H1 (cell line): ENCODE data around the gene PALM2AKAP2. TPM values are rescaled to one million over a fixed set of nuclear protein-coding genes. Genes with fewer than 3 reads are reported as not detected.

Experiments used
- CTCF ChIA-PET: fragments of 300-600 bp; sonication (Branson Sonifier 250); formaldehyde crosslinking; loops from one replicate; lab custom pipeline; 2021; ENCODE audit not compliant: partially characterized antibody; lab: Charles Lee
- POLR2A ChIA-PET: fragments of 300-600 bp; sonication (Branson Sonifier 250); formaldehyde crosslinking; loops from one replicate; lab custom pipeline; 2021; ENCODE audit warnings: inconsistent platforms; ENCODE audit not compliant: partially characterized antibody; lab: Charles Lee
- DNase-seq, 2 experiments: peaks; one replicate each; pipeline versions ENCODE4 v3.0.0 to v3.0.0-alpha.2; 2010 to 2022; ENCODE audit warnings: low spot score in 2 of 2, low read depth in 1 of 2, mixed read lengths in 1 of 2
- FAIRE-seq: peaks from 2 replicates; lab custom pipeline; 2011; peaks lifted over from hg19 to GRCh38; lab: Jason Lieb, UNC
- H2AFZ ChIP-seq: 2 replicates; pipeline ENCODE4 v1.8.1; 2012; ENCODE audit warnings: low read length, inconsistent platforms
- H2AK5ac ChIP-seq: 2 replicates; pipeline ENCODE4 v1.6.1; 2013; ENCODE audit warnings: low read depth, low read length
- H2BK120ac ChIP-seq: replicated peaks from 2 replicates; pipeline ENCODE3; 2013; ENCODE audit warnings: low read depth, low read length, inconsistent platforms
- H2BK12ac ChIP-seq: 2 replicates; pipeline ENCODE4 v1.6.1; 2013; ENCODE audit warnings: low read depth, low read length
- H2BK15ac ChIP-seq: 2 replicates; pipeline ENCODE4 v1.6.1; 2013; ENCODE audit warnings: low read length
- H2BK20ac ChIP-seq: 2 replicates; pipeline ENCODE4 v1.6.1; 2013; ENCODE audit warnings: low read length
- H2BK5ac ChIP-seq: 2 replicates; pipeline ENCODE4 v1.6.1; 2013; ENCODE audit warnings: low read depth, low read length
- H3K14ac ChIP-seq: 2 replicates; pipeline ENCODE4 v1.6.1; 2013; ENCODE audit warnings: inconsistent platforms; ENCODE audit not compliant: insufficient read length
- H3K18ac ChIP-seq: 2 replicates; pipeline ENCODE4 v1.6.1; 2013; ENCODE audit warnings: low read length; ENCODE audit errors: extremely low read depth
- H3K23ac ChIP-seq: 2 replicates; pipeline ENCODE4 v1.6.1; 2013; ENCODE audit warnings: inconsistent platforms; ENCODE audit not compliant: insufficient read length
- H3K23me2 ChIP-seq: 2 replicates; pipeline ENCODE4 v1.6.1; 2013; ENCODE audit warnings: low read depth, low read length
- H3K27ac ChIP-seq: 2 replicates; pipeline ENCODE4 v1.6.1; 2011; ENCODE audit warnings: low read depth, low read length, inconsistent platforms
- H3K27me3 ChIP-seq, 4 experiments: replicated peaks in 1 of 4; 1 replicate in 1 of 4; 2 replicates in 3 of 4; pipeline versions ENCODE4 v1.6.1 to v1.8.1; 2011 to 2013; ENCODE audit warnings: low read length in 3 of 4, mild to moderate bottlenecking in 3 of 4, inconsistent platforms in 2 of 4, mixed read lengths in 2 of 4, moderate library complexity in 1 of 4; ENCODE audit not compliant: control insufficient read depth in 3 of 4, insufficient read depth in 3 of 4; ENCODE audit errors: extremely low read depth in 1 of 4
- H3K36me3 ChIP-seq, 4 experiments: 2 replicates each; pipeline versions ENCODE4 v1.6.1 to v1.8.1; 2011 to 2013; ENCODE audit warnings: mild to moderate bottlenecking in 4 of 4, low read length in 3 of 4, moderate library complexity in 2 of 4, control low read depth in 1 of 4, inconsistent platforms in 1 of 4; ENCODE audit not compliant: insufficient read depth in 4 of 4, control insufficient read depth in 2 of 4
- H3K4ac ChIP-seq: replicated peaks from 2 replicates; pipeline ENCODE3; 2013; ENCODE audit warnings: low read length, low read depth, mixed read lengths, inconsistent platforms; ENCODE audit not compliant: insufficient read length
- H3K4me1 ChIP-seq, 4 experiments: replicated peaks in 1 of 4; 1 replicate in 1 of 4; 2 replicates in 3 of 4; pipeline versions ENCODE4 v1.6.1 to v1.8.1; 2011 to 2013; ENCODE audit warnings: low read length in 3 of 4, inconsistent platforms in 2 of 4, mixed read lengths in 1 of 4; ENCODE audit not compliant: insufficient read depth in 4 of 4, control insufficient read depth in 3 of 4
- H3K4me2 ChIP-seq, 2 experiments: 2 replicates each; pipeline versions ENCODE4 v1.6.1 to v1.8.1; 2011 to 2013; ENCODE audit warnings: low read depth in 2 of 2, low read length in 2 of 2, control low read depth in 1 of 2, inconsistent platforms in 1 of 2, mild to moderate bottlenecking in 1 of 2; ENCODE audit not compliant: insufficient read depth in 1 of 2
- H3K4me3 ChIP-seq, 4 experiments: fragments of 200-600, 300-600 bp in 1 of 4; sonication (generic), shearing (Covaris generic), sonication (Bioruptor Twin) in 1 of 4; 2 replicates each; pipeline versions ENCODE4 v1.5.1 to v1.8.1; 2011 to 2016; ENCODE audit warnings: low read length in 4 of 4, low read depth in 3 of 4, control low read depth in 2 of 4, inconsistent platforms in 2 of 4, mild to moderate bottlenecking in 2 of 4, mixed read lengths in 1 of 4, moderate library complexity in 1 of 4; ENCODE audit not compliant: insufficient read depth in 2 of 4; ENCODE audit errors: extremely low read depth in 1 of 4
- H3K56ac ChIP-seq: replicated peaks from 2 replicates; pipeline ENCODE3; 2013; ENCODE audit warnings: low read depth, mild to moderate bottlenecking, mixed read lengths, low read length, inconsistent platforms; ENCODE audit not compliant: insufficient read length
- H3K79me1 ChIP-seq: 2 replicates; pipeline ENCODE4 v1.6.1; 2013; ENCODE audit warnings: low read depth, low read length, control low read depth
- H3K79me2 ChIP-seq, 2 experiments: 2 replicates each; pipeline versions ENCODE4 v1.6.1 to v1.8.1; 2012 to 2013; ENCODE audit warnings: low read length in 2 of 2, mild to moderate bottlenecking in 2 of 2, inconsistent platforms in 1 of 2; ENCODE audit not compliant: insufficient read depth in 2 of 2, control insufficient read depth in 1 of 2
- H3K9ac ChIP-seq, 4 experiments: replicated peaks in 1 of 4; 1 replicate in 1 of 4; 2 replicates in 3 of 4; pipeline versions ENCODE4 v1.6.1 to v1.8.1; 2011 to 2013; ENCODE audit warnings: low read depth in 3 of 4, low read length in 3 of 4, control low read depth in 2 of 4, mild to moderate bottlenecking in 2 of 4, moderate library complexity in 2 of 4, inconsistent platforms in 1 of 4; ENCODE audit errors: extremely low read depth in 1 of 4
- H3K9me3 ChIP-seq, 2 experiments: 2 replicates each; pipeline versions ENCODE4 v1.6.1 to v1.8.1; 2012 to 2013; ENCODE audit warnings: mild to moderate bottlenecking in 2 of 2, moderate library complexity in 2 of 2, control low read depth in 1 of 2, inconsistent platforms in 1 of 2, low read depth in 1 of 2, low read length in 1 of 2, mixed read lengths in 1 of 2; ENCODE audit not compliant: insufficient read depth in 2 of 2
- H4K20me1 ChIP-seq, 2 experiments: replicated peaks in 1 of 2; 2 replicates each; pipeline versions ENCODE3 to v1.8.1; 2011 to 2013; ENCODE audit warnings: inconsistent platforms in 2 of 2, low read length in 2 of 2, mild to moderate bottlenecking in 1 of 2; ENCODE audit not compliant: insufficient read depth in 2 of 2, control insufficient read depth in 1 of 2
- H4K5ac ChIP-seq: 2 replicates; pipeline ENCODE4 v1.6.1; 2013; ENCODE audit warnings: low read length, low read depth, mixed read lengths, inconsistent platforms; ENCODE audit not compliant: insufficient read length
- H4K8ac ChIP-seq: 2 replicates; pipeline ENCODE4 v1.8.0; 2013; ENCODE audit warnings: mild to moderate bottlenecking, moderate library complexity, low read length, inconsistent platforms; ENCODE audit not compliant: insufficient read depth; ENCODE audit errors: extremely low read depth
- H4K91ac ChIP-seq: replicated peaks from 2 replicates; pipeline ENCODE3; 2013; ENCODE audit warnings: low read length, mixed read lengths, inconsistent platforms; ENCODE audit not compliant: insufficient read length
- CHD1 ChIP-seq: IDR thresholded peaks from 2 replicates; pipeline ENCODE4 v1.6.1; 2012; ENCODE audit warnings: low read depth, low read length, improper control_type of control experiment
- CHD2 ChIP-seq: IDR thresholded peaks from 2 replicates; pipeline ENCODE4 v1.6.1; 2012; ENCODE audit warnings: low read length, improper control_type of control experiment
- E2F6 ChIP-seq: IDR thresholded peaks from 2 replicates; pipeline ENCODE4 v1.6.1; 2012; ENCODE audit warnings: inconsistent platforms
- NRF1 ChIP-seq: IDR thresholded peaks from 2 replicates; pipeline ENCODE4 v1.6.1; 2011; ENCODE audit warnings: mild to moderate bottlenecking, low read depth, low read length, improper control_type of control experiment
- WGBS, 2 experiments: shearing (Covaris generic) in 1 of 2; methylation state at CpG; one replicate each; pipeline versions ENCODE4 v1.1.6 to v1.1.7; 2013 to 2015; ENCODE audit warnings: low lambda C conversion rate in 2 of 2, mixed read lengths in 2 of 2, inconsistent platforms in 1 of 2, low coverage in 1 of 2, missing lambda C conversion rate in 1 of 2; ENCODE audit not compliant: insufficient replicate concordance in 2 of 2, insufficient coverage in 1 of 2, insufficient read length in 1 of 2; ENCODE audit errors: extremely low coverage in 1 of 2, missing lambda C conversion rate in 1 of 2; 5-methylcytosine and 5-hydroxymethylcytosine counted together
- polyA plus RNA-seq, 7 experiments: library from polyadenylated mRNA; depleted of rRNA in 3 of 7; stranded (reverse) in 5 of 7; unstranded in 2 of 7; fragments of >200 nt in 5 of 7; fragments of 200-250 nt in 2 of 7; gene quantifications; 1 replicate in 5 of 7; 2 replicates in 1 of 7; 4 replicates in 1 of 7; pipeline versions ENCODE4 v1.2.1 to v1.2.3, GENCODE V29; 2011 to 2013; ENCODE audit warnings: missing spikeins in 2 of 7, mixed read lengths in 2 of 7
- total RNA-seq: library from RNA; stranded (reverse); fragmentation: NEBNext Ultra II Directional; extraction: Animal tissue kit (Norgen Biotek cat#: 25700); gene quantifications from 2 replicates; pipeline ENCODE4 v1.2.1, GENCODE V29; 2021

The PALM2AKAP2 gene
- total and polyA plus RNA-seq, 2 of the 8 experiments (the other 6 are each of a cell fraction or from before 2014, with no cell fraction given), result 0.38 to 20.5 TPM

DNA sequence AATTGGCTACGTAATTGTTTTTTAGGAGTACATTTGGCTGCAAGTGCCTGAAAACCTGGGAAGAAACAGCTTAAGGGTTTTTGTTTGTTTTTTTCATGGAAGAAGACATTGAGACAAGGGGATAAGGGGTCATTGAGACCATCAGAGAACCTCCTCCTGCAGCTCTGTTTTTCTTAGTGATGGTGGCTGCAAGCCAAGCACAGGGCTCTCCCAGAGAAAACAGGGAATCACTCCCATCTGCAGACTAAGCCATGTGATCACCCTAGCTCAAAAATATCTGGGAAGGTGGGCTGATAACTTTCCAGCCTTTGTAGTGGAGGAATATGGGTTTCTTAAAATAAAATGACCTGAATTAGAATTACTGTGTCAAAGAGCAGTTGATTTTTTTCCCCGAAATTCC is 25.1 kb downstream of the PALM2AKAP2 start:
- no peaks in the 10 kb centered on the region for H3K79me1 ChIP-seq
- H3K56ac ChIP-seq, result no peak overlapping the region
- H3K23ac ChIP-seq, result no peak overlapping the region
- H3K4me3 ChIP-seq, result no peak overlapping the region
- no peaks in the 10 kb centered on the region for H3K23me2 ChIP-seq
- H3K18ac ChIP-seq, result no peak overlapping the region
- no peak overlapping the region for H4K91ac ChIP-seq
- no peak overlapping the region for H3K27ac ChIP-seq
- no peak overlapping the region for H2BK120ac ChIP-seq
- H3K9me3 ChIP-seq, result no peaks in the 10 kb centered on the region
- ChIA-PET CTCF (interaction anchor here (1.1 to 4.5 kb wide), 3 partner anchors 12 to 54 kb away, joined by 3 to 21 read pairs (median 10); no protein-coding TSS in a partner anchor), POLR2A (no interaction called here)
- H4K8ac ChIP-seq, result no peak overlapping the region
- H2BK12ac ChIP-seq, result no peak overlapping the region
- no peak for FAIRE-seq
- no peaks in the 10 kb centered on the region for H3K27me3 ChIP-seq
- H3K14ac ChIP-seq, result no peak overlapping the region
- no peak overlapping the region for H2BK20ac ChIP-seq
- H3K4me2 ChIP-seq, result no peak overlapping the region
- no peak overlapping the region for H4K5ac ChIP-seq
- no peak overlapping the region for H3K9ac ChIP-seq
- no peak overlapping the region for H2AFZ ChIP-seq
- no peaks in the 10 kb centered on the region for H3K79me2 ChIP-seq
- H3K4ac ChIP-seq, result no peak overlapping the region
- H3K4me1 ChIP-seq, result no peaks in the 10 kb centered on the region
- no peak overlapping the region for H2BK15ac ChIP-seq
- no peak for DNase-seq
- WGBS, 2 experiments, result 83% methylated on average over 2 of the region's 2 CpGs; no CpG with 5 or more reads in 1 of the 2 experiments
- no peaks in the 10 kb centered on the region for H4K20me1 ChIP-seq
- no peaks in the 10 kb centered on the region for H3K36me3 ChIP-seq
- no peak overlapping the region for H2AK5ac ChIP-seq
- H2BK5ac ChIP-seq, result no peak overlapping the region
- TF ChIP-seq NRF1 (no peak), CHD2 (no peak), E2F6 (no peak), CHD1 (no peak)
